Fibroblast of upper back skin (primary cell): Measurements from ENCODE around the gene AARS1.
"Not testable (repeated sequence)": the region's sequence is repeated elsewhere in the genome, so short reads cannot be mapped to it uniquely, and the experiment has no call there.

ENCODE experiments used
- DNase-seq: peaks from one replicate; pipeline ENCODE4 v3.0.0-alpha.2; 2013

The AARS1 gene

DNA sequence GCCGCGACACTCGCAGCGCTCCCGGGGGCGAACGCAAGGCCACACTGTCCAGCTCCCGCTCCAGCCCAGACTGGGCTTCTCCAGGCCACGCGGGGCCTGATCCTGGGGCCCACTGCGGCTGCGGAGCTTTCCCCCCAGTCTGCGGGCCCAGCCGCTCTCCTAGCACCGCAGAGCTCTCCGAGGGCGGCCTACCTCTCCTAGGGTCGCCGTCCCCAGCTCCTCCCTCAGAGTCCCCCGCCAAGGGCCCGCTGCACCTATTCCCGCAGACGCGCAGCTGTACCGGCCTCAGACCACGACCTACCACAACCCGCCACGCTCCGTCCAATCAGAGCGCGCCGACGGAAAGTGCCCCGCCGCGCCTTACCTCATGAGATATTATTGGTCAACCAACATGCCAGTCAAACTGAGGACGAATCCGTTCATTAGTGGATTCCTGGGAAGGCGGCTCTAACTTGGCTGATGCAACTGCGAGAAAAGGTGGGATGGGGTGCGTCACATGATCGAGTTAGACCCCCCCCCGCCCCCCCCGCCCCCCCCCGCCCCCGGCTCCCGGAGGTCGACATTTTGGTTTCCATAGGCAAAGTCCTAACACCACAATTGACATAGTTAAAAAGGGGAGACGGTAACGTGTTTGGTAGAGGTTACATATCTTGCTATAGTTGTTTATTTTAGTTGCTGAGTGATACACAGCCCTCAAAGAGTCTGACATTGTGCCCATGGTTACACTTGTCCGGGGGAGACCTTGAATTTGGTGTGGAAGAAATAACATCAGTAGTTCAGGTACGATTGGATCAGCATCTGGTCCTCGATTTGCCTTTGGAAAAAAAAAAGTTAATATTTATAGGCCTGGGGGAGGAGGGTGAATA is at the start of gene AARS1:
Gene AARS1 (minus strand): TSS at position 278 of the 866 bp plus-strand sequence. CDS start 6,743 bp downstream, outside the sequence.
- DNase-seq, result peak; percentile 100

DNA sequence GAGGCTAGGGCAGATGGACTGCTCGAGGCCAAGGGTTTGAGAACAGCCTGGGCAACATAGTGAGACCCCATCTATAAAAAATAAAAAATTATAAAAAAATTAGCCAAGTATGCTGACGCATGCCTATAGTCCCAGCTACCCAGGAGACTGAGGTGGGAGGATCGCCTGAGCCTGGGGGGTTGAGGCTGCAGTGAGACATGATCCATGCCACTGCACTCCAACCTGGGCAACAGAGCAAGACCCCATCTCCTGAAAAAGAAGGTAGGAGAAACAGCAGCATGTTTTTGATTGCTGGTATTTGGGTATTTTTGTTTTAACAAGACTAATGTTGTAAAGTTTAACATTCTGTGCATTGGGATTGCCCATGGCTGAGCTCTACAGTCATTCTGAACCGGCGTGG is 48.5 kb upstream of the AARS1 start:
- no peak for DNase-seq

DNA sequence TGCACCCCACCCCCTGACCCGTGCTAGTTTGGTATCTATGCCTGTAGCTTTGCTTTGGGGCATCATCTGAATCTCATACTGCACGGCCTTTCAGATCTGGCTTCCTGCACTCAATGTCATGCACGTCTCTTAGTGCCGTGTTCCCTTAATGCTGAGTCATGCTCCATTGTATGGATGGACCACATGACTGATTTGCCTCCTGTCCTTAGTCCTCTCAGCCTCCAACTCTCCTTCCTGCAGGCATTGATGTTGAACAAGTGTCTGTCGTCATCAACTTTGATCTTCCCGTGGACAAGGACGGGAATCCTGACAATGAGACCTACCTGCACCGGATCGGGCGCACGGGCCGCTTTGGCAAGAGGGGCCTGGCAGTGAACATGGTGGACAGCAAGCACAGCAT is 43.4 kb upstream of the AARS1 start:
- not testable (repeated sequence) for DNase-seq

DNA sequence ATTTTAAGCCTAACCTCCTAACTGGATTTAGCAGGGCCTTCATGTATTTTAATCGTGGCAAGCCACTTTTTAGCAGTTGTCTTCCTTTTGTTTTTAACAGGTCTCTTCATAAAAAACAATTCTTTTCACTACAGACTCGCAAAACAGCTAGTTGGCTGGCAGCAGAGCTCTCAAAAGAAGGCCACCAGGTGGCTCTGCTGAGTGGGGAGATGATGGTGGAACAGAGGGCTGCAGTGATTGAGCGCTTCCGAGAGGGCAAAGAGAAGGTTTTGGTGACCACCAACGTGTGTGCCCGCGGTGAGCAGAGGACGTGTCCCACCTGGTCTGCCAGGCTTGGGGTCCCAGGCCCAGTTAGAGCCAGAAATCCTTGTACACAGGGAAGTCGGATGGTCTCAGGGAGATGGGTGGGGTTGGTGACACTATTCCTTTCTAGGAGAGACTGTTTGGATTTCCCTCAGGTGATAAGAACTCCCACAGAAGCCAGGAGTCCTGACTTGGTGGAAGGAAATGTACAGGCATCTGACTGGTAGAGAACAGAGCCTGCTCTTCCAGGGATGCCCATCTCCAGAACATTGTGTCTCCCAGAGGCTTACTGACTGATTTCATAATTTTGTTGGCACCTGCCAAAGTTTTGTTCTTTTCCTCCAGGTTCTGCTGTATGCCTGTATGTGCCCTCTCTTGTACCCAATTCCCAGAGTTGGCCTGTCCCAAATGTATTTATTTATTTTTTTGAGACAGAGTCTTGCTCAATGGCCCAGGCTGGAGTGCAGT is 42.5 kb upstream of the AARS1 start:
- peak; percentile 10 for DNase-seq

DNA sequence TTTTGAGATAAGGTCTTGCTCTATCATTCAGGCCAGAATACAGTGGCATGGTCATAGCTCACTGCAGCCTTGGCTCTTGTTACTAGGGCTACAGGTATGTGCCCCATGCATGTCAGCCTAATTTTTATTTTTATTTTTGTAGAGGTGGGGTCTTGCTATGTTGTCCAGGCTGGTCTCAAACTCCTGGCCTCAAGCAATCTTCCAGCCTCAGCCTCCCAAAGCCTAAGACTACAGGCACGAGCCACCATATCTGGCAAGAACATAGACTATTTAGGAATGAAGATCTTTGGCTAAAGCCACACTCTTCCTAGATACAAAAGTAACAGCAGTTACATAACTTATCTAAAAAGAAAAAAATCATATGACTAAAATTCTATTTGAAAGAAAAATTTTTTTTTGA is 41.8 kb upstream of the AARS1 start:
- no peak for DNase-seq

DNA sequence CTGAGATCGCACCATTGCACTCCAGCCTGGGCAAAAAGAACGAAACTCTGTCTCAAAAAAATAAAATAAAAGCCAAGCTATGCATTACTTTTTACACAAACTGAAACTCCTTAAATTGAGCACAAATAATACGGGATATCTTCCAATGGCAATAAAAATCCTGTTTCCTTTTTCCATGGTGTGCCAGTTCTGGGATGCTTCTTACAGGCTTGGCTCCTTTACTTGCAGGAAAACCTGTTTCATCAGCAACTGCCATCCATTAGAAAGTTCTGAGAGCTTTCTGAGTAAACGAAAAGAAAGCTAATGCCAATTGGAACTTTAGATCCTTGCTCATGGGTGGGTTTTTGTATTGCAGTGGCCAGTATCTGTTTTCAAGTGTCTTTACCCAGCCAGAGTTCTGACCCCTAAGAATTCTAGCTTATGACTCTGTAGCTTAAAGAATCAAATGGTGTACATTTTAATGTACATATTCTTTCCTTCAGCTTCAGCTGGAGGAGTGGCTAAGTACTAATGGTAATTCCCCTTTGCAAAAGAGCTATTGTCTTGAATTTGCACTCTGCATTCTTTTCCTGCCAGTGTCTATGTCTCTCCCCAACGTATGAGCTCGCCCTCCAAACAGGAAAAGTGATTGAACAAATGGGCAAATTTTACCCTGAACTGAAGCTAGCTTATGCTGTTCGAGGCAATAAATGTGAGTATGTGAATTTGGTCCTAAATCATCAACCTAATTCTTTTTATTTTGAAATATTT is 35.9 kb upstream of the AARS1 start:
- DNase-seq, result no peak

DNA sequence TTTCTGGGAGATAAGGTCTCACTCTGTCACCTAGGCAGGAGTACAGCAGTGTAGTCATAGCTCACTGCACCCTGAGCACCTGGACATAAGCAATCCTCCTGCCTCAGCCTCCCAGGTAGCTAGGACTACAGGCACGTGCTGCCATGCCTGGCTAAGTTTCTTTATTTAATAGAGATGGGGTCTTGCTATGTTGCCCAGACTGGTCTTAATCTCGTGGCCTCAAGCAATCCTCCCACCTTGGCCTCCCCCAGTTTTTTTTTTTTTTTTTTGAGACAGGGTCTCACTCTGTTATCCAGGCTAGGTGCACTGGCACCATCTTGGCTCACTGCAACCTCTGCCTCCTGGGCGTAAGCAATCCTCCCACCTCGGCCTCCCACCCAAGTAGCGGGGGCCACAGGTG is 30.8 kb upstream of the AARS1 start:
- no peak for DNase-seq

DNA sequence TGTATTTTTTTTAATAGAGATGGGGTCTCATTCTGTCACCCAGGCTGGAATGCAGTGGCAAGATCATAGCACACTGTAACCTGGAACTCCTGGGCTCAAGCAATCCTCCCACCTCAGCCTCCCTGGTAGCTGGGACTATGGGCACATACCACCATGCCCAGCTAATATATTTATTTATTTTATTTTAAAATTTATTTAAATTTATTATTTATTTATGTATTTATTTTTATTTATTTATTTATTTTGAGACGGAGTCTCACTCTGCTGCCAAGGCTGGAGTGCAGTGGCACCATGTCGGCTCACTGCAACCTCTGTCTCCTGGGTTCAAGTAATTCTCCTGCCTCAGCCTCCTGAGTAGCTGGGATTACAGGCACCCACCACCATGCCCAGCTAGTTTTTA is 18.4 kb upstream of the AARS1 start:
- not testable (repeated sequence) for DNase-seq

DNA sequence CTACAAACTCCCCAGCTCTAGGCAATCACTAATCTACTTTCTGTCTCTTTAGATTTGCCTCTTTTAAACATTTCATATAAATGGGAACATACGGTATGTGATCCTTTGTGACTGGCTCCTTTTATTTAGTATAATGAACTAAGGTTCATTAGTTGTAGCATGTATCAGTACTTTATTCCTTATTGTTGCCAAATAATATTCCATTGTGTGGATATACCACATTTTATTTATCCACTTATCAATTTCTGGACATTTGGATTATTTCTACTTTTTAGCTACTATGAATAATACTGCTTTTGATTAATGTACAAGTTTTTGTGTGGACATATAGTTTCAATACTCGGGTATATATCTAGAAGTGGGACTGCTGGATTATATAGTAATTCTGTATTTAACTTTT is 17.6 kb upstream of the AARS1 start:
- no peak for DNase-seq

DNA sequence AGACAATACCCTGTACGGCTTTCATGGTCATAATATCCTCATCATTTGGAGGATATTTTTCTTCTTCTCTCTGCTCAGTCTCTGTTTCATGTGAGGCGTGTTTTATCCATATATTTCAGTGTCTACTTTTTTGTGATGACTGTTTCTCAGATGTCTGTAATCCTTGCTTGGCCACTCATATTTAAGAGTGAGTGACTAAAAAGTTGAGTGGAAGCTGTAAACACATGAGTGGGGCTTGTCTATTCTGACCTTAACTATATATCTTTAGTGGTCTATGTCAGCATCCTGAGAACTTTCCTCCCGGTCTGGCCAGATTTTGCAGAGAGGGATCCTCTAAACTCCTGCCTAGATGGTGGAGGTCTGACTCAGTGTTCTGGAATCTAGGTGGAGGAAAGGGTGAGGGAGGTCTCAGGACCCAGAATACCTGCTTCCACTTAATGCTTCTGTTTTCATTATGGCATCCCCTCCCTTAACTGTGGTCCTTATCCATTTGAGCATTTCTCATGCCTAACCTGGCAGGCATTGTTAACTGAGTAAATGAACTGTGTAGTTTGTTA is 15.7 kb upstream of the AARS1 start:
- no peak for DNase-seq

DNA sequence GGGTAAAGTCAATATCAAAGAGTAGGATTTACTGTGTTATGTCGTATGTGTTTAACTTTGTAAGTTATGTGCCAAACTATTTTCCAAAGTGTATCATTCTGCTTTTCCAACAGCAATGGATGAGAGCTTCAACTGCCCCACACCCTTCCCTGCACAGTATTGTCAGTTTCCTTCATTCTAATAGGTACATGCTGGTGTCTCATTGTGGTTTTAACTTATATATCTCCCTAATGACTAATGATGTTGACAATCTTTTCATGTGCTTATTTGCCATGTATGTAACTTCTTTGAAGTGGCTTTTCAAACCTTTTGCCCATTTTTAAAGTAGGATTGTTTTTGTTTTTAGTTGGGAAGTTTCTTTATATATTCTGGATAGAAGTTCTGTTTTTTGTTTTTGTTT is 13.4 kb upstream of the AARS1 start:
- no peak for DNase-seq

DNA sequence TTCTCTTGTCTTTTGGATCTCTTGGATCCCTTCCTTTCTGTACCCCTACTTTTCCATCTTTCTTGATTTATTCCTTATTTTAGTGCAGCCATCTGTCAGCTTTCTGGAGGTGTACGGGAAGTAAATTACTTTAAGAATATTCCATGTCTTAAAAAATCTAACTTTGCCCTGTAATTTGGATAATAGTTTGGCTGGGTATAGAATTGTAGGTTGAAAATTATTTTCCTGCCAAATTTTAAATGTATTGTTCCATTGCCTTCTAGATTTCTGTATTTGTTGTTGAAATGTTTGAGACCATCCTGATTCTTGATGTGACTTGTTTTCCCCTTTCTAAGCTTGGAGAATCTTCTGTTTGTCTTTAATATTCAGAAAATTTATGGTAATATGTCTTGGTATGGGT is 11.8 kb upstream of the AARS1 start:
- DNase-seq, result no peak

DNA sequence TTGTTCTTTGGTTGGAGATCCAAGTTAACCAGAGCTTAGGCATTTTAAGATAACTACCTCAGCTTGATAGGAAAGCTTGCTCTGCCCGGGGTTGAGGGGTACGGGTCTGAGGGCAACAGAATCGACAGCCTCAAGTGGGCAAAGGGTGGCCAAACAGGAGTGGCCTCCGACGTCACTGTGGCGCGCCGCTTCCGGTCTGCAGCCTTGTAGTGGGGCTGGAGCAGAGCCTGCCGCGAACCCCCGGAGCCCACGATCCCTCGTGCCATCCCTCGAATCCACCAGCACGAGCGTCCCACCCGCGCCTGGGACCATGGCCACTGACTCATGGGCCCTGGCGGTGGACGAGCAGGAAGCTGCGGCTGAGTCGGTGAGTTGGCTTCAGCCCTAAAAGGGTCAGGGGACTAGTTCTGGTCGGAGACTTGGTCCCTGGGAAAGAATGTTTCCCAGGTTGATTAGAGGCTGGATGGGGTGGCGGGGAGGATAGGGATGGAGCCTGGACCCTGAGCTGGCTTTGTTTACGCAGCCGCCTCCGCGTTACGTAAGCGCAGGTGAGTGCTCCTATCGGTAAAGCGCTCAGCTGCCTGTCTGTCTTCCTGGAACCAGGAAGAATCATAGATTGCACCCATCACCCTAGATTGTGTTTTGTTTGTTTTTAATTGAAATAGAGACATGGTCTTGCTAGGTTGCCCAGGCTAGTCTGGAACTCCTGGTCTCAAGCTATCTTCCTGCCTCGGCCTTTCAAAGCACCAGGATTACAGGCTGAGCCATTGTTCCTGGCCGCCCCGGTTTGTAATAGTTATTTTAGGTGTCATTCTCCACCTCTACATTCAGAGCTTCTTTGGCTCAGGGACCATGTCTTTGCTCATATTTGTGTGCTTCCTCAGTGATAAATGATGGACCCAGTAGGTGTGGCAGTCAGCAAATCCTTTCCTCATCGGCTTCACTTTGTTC is 10.0 kb upstream of the AARS1 start, which contains the start of gene DDX19B:
Gene DDX19B (plus strand): TSS at position 199 of the 951 bp plus-strand sequence. CDS start 112 bp downstream, at position 311.
- peak; percentile 67 for DNase-seq

DNA sequence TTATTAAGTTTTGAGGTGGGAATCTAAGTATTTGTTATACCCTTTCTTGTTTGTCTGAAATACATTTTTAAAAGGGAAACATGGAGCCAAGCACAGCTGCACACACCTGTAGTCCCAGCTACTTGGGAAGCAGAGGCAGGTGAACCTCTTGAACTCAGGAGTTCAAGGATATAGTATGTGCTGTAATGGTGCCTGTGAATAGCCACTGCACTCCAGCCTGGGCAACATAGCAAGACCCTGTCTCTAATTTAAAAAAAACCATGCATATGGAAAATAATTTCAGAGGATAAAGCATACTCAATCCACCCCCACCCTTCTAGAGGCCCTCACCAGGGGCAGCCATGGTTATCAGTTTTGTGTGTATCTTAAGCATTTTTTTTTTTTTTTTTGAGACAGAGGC is 6.3 kb upstream of the AARS1 start:
- no peak for DNase-seq

DNA sequence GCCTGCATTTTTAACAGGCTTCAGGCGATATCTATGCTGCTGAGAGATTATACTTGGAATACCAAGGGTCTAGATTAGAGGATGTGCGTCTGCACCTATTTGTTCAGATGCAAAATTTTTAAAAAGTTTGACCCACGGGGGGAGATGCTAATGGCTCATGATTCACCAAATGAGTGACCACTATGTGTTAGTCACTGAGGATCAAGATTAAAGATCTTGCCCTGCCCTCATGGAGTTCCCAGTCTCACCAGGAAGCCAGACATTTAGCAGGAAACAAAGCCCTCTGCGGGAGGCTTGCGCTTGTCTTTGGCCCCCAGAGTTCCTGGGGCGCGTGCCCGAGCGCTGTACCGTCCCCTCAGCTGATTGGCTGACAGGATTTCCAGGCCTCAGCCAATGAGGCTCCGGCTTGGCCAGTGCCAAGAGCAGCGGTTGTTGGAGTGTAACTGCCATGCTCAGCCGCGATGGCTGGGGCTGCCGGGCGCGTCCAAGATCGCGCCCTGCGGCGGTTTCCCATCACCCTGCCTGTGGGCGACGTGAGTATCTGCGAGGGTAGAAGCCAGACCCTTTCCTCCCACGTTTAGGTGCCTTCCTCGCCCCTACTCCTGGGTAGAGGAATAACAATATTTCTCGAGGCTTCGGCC is 5.2 kb upstream of the AARS1 start:
- DNase-seq, result no peak

DNA sequence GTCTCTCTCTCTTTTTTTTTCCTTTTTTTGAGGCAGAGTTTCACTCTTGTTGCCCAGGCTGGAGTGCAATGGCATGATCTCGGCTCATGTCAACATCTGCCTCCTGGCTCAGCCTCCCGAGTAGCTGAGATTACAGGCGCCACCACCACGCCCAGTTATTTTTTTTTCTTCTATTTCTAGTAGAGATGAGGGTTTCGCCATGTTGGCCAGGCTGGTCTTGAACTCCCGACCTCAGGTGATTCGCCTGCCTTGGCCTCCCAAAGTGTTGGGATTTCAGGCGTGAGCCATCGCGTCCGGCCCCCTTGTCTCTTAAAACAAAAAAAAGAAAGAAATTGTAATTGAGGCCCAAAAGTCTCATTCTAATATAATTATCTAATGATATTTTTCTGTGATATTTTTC is 2.8 kb upstream of the AARS1 start:
- DNase-seq, result not testable (repeated sequence)

DNA sequence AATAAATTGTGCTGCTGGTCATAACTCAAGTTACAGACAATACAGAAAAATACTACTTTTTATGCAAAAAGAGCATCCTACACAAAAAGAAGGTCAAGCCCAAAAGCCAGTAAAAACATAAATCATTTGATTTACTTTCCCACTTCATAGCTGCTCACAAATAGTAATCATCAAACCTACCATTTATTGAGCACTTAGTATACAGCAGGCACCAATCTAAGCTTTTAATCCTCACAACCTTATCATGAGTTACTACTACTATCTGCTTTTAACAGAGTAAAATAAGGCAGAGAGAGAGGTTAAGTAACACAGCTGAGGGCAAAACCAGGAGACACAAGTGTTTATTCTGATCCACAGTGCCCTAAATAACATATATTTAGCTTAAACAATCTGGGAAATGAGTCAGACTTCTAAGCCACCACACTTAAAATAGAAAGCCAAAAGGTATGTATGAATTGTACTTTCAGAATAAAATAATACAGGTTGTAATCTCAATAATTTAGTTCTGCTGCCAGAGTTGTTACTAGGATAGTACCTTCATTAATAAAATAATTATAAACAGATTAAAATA is 1.7 kb upstream of the AARS1 start:
- DNase-seq, result peak; percentile 13

DNA sequence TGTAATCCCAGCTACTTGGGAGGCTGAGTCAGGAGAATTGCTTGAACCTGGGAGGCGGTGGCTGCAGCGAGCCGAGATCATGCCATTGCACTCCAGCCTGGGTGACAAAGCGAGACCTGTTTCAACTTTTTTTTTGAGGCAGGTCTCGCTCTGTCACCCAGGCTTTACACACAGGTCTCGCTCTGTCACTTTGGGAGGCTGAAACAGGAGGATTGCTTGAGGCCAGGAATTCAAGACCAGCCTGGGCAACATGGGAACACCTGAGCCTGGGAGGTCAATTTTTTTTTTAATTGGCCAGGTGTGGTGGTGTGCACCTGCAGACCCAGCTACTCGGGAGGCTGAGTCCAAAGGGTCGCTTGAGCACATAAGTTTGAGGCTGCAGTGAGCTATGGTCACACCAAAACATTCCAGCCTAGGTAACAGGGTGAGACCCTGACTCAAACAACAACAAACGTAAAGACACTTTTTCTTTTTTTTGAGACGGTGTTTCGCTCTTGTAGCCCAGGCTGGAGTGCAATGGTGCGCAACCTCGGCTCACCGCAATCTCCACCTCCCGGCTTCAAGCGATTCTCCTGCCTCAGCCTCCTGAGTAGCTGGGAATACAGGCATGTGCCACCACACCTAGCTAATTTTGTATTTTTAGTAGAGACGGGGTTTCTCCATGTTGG is 1.9 kb downstream of the AARS1 start:
- DNase-seq, result not testable (repeated sequence)

DNA sequence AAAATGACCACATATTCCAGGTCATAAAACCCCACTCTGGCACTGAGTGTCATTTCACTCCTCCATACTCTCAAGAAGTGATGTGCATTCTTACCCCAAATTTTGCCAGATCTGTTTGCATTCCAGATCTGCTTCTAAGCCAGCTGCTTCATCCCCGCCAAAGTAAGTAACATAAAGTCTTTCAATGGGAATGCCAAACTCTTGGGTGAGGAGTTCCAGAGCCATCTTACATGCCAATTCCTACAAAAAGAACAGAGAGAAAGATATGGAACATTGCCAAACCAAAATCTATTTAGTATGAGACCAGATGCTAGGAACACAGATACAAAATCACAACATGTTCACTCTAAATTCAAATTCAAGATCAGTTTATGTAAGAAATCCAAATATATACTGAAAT is 12.9 kb downstream of the AARS1 start:
- no peak for DNase-seq

DNA sequence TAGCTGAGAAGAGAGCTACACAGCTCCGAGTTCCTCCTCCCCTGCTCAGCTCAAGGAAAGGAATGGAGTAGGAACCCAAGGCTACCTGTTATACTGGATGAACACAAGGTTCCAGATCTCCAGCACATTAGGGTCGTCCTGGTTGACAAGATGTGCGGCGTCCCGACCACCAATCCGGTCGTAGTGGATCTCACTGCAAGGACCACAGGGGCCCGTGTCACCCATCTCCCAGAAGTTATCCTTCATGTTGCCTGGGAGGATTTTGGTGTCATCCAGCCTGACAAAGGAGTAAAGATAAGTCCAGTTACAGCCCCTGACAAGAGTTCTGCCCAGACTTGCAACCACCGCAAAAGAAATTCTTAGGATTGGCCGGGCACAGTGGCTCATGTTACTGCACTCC is 17.6 kb downstream of the AARS1 start:
- no peak for DNase-seq
